Upper lobe of right lung (tissue), 1 donor: Measurements from ENCODE around the gene UBAC2. TPM values are rescaled to one million over a fixed set of nuclear protein-coding genes. Genes with fewer than 3 reads are reported as not detected.
A peak's percentile ranks its signal among the peaks of the same experiment; 100 is the strongest.

ENCODE experiments used
- ATAC-seq: fragments of 200-7000 bp; cut with Tn5 transposase; one replicate; pipeline ENCODE4 v1.9.1; 2020; ENCODE audit warnings: mild to moderate bottlenecking, moderate library complexity
- DNase-seq: peaks from one replicate; pipeline ENCODE4 v3.0.0-alpha.2; 2020
- H3K27ac ChIP-seq: fragments of 200-600 bp; one replicate; pipeline ENCODE4 v1.8.0; 2022
- H3K27me3 ChIP-seq: fragments of 200-600 bp; one replicate; pipeline ENCODE4 v1.8.0; 2022; ENCODE audit warnings: mild to moderate bottlenecking
- H3K36me3 ChIP-seq: fragments of 200-600 bp; one replicate; pipeline ENCODE4 v1.8.0; 2022
- H3K4me1 ChIP-seq: fragments of 200-600 bp; one replicate; pipeline ENCODE4 v1.8.0; 2022
- H3K4me3 ChIP-seq: fragments of 200-600 bp; one replicate; pipeline ENCODE4 v1.8.0; 2022; ENCODE audit warnings: mild to moderate bottlenecking
- H3K9me3 ChIP-seq: fragments of 200-600 bp; one replicate; pipeline ENCODE4 v1.8.0; 2022
- intact Hi-C: fragments of 100-400 bp; cut with DNase I; formaldehyde crosslinking; loops from one replicate; pipeline ENCODE4 v1.11.0; 2022
- total RNA-seq: library from RNA; stranded (reverse); fragmentation: NEBNext Ultra II Directional; extraction: Animal tissue kit (Norgen Biotek cat#: 25700); gene quantifications from one replicate; pipeline ENCODE4 v1.2.1, GENCODE V29; 2021
- TF ChIP-seq, protein P1 (sequence below): fragments of 200-600 bp; IDR thresholded peaks from one replicate; pipeline ENCODE4 v1.8.0; 2022; ENCODE audit warnings: antibody characterized with exemption
- donor health status: DM: no; HTN: yes; CAD: no; lungs with severe emphysema.

UBAC2 gene
- total RNA-seq, 1 donor from 2014 or later = 50.2 TPM

GRCh38 chr13:99312493-99312883 is 111.8 kb downstream of the UBAC2 start:
- Histone ChIP-seq H3K4me1 (peaks cover 34% of the 10 kb centered on the region), H3K9me3 (no peaks in the 10 kb centered on the region), H3K27ac (no peak overlapping the region), H3K27me3 (no peaks in the 10 kb centered on the region), H3K36me3 (no peaks in the 10 kb centered on the region), H3K4me3 (no peak overlapping the region)
- intact Hi-C loops = no loop called here
- TF ChIP-seq, protein P1, sequence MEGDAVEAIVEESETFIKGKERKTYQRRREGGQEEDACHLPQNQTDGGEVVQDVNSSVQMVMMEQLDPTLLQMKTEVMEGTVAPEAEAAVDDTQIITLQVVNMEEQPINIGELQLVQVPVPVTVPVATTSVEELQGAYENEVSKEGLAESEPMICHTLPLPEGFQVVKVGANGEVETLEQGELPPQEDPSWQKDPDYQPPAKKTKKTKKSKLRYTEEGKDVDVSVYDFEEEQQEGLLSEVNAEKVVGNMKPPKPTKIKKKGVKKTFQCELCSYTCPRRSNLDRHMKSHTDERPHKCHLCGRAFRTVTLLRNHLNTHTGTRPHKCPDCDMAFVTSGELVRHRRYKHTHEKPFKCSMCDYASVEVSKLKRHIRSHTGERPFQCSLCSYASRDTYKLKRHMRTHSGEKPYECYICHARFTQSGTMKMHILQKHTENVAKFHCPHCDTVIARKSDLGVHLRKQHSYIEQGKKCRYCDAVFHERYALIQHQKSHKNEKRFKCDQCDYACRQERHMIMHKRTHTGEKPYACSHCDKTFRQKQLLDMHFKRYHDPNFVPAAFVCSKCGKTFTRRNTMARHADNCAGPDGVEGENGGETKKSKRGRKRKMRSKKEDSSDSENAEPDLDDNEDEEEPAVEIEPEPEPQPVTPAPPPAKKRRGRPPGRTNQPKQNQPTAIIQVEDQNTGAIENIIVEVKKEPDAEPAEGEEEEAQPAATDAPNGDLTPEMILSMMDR = no peak
- peak; percentile 71 for DNase-seq
- peak; percentile 87 for ATAC-seq

GRCh38 chr13:99313501-99313900 is 112.8 kb downstream of the UBAC2 start:
- no peak overlapping the region for H3K4me3 ChIP-seq
- TF ChIP-seq, protein P1 = no peak
- ATAC-seq (no peak), DNase-seq (no peak)
- H3K4me1 ChIP-seq = peaks cover 24% of the 10 kb centered on the region
- intact Hi-C loops = no loop called here
- H3K27ac ChIP-seq = peak overlapping the region; percentile 40
- no peaks in the 10 kb centered on the region for H3K27me3 ChIP-seq
- no peaks in the 10 kb centered on the region for H3K36me3 ChIP-seq
- H3K9me3 ChIP-seq = no peaks in the 10 kb centered on the region

- DNase-seq (no peak), ATAC-seq (no peak)
- Histone ChIP-seq H3K4me3 (no peak overlapping the region), H3K36me3 (no peaks in the 10 kb centered on the region), H3K27me3 (no peaks in the 10 kb centered on the region), H3K4me1 (peaks cover 23% of the 10 kb centered on the region), H3K27ac (no peak overlapping the region), H3K9me3 (no peaks in the 10 kb centered on the region)
- TF ChIP-seq, protein P1 = no peak
- intact Hi-C loops = no loop called here
Measured at GRCh38 chr13:99313941-99314340, 113.3 kb downstream of the UBAC2 start.

GRCh38 chr13:99314640-99315176 is 114.1 kb downstream of the UBAC2 start:
- peaks cover 23% of the 10 kb centered on the region for H3K4me1 ChIP-seq
- peaks cover 4% of the 10 kb centered on the region for H3K36me3 ChIP-seq
- peak overlapping the region; percentile 3 for H3K27ac ChIP-seq
- H3K4me3 ChIP-seq = no peak overlapping the region
- TF ChIP-seq, protein P1 = no peak
- DNase-seq (no peak), ATAC-seq (peak; percentile 40)
- intact Hi-C loops = no loop called here
- H3K9me3 ChIP-seq = no peaks in the 10 kb centered on the region
- no peaks in the 10 kb centered on the region for H3K27me3 ChIP-seq

DNA sequence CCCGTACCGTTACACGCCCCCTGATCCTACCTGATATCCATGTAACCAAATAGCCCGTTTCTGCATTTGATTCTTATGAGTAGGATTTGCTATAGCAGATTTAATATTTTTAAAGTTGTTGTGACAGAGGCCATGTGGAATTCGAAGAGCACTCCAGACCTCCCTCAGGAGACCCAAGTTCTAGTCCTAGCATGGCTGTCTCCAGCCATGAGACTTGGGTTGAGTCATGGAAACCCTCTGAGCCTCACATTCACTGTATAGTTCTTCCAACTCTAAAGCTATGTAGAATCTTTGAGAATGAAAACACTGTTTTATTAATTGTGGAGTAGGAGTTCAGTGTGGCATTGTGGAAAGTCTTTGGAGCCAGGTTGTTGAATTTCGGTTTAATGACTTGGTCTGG is 114.5 kb downstream of the UBAC2 start:
- H3K27me3 ChIP-seq = no peaks in the 10 kb centered on the region
- DNase-seq (no peak), ATAC-seq (no peak)
- H3K36me3 ChIP-seq = peaks cover 4% of the 10 kb centered on the region
- no peak overlapping the region for H3K4me3 ChIP-seq
- TF ChIP-seq, protein P1 = no peak
- intact Hi-C loops = no loop called here
- H3K9me3 ChIP-seq = no peaks in the 10 kb centered on the region
- H3K27ac ChIP-seq = peak overlapping the region; percentile 3
- H3K4me1 ChIP-seq = peaks cover 23% of the 10 kb centered on the region

- ATAC-seq = no peak
Measured at GRCh38 chr13:99316224-99316623, 115.6 kb downstream of the UBAC2 start.

More at GRCh38 chr13:99316224-99316623, 115.6 kb downstream of the UBAC2 start:
- no peak for DNase-seq
- Histone ChIP-seq H3K9me3 (no peaks in the 10 kb centered on the region), H3K27me3 (no peaks in the 10 kb centered on the region), H3K27ac (no peak overlapping the region), H3K36me3 (peaks cover 4% of the 10 kb centered on the region), H3K4me1 (peaks cover 23% of the 10 kb centered on the region), H3K4me3 (no peak overlapping the region)
- intact Hi-C loops = no loop called here
- TF ChIP-seq, protein P1 = no peak
